GM12872 (cell line): Measurements from ENCODE around the gene RCVRN.

ENCODE experiments used
- TF ChIP-seq, protein P1 (sequence below): IDR thresholded peaks from 3 replicates; pipeline ENCODE4 v1.5.1; 2011; ENCODE audit warnings: low read depth, mild to moderate bottlenecking, low read length, moderate library complexity; ENCODE audit not compliant: insufficient read depth

Gene RCVRN

DNA sequence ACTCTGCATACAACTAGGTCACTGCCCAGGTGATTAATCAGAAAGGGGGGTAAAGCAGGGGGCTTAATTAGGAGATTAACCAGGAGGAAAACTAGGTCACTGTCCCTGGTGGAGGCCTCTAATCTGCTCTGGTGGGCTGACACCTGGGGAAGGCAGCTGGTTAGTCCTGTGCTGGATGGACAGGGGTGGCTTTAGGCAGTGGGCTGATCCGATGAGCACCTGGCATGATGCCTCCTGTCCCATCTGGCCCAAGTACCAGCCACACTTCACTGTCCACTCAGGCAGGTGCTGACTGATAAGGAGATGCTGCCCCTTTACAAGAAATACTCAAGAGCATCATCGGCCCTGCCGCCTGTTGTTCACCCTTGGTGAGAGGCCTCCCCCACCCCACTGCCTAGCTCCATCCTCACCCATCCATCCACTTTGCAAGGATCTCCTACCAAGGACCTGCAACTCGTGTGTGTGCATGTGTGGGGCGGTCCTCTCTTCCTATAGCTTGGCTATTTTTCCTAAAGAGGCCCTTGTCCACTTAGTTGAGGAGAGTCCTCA, 13.8 kb upstream of the RCVRN start:
- TF ChIP-seq, protein P1, sequence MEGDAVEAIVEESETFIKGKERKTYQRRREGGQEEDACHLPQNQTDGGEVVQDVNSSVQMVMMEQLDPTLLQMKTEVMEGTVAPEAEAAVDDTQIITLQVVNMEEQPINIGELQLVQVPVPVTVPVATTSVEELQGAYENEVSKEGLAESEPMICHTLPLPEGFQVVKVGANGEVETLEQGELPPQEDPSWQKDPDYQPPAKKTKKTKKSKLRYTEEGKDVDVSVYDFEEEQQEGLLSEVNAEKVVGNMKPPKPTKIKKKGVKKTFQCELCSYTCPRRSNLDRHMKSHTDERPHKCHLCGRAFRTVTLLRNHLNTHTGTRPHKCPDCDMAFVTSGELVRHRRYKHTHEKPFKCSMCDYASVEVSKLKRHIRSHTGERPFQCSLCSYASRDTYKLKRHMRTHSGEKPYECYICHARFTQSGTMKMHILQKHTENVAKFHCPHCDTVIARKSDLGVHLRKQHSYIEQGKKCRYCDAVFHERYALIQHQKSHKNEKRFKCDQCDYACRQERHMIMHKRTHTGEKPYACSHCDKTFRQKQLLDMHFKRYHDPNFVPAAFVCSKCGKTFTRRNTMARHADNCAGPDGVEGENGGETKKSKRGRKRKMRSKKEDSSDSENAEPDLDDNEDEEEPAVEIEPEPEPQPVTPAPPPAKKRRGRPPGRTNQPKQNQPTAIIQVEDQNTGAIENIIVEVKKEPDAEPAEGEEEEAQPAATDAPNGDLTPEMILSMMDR, result no peak

GRCh38 chr17:9918352-9918751, 13.3 kb upstream of the RCVRN start:
- TF ChIP-seq, protein P1, result no peak

GRCh38 chr17:9917801-9918200, 12.7 kb upstream of the RCVRN start:
- TF ChIP-seq, protein P1, result no peak

DNA sequence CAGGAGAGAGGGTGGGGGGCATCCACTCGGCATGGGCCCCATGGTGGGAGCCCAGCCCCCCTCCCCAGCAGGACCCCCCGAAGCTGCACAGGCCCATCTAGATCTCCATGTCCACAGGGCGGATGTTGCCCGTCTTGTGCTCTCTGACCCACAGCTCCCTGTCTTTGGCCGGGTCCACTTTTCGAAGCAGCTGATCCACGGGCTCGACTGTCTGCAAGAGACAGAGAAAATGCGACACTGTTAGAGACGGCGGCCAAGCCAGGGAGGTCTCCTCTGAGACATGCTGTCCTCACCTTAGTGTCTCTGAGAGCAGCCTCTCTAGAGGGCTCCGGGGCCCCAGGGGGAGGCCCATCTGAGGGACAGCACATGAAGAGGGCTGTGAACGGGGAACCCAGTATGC, 12.1 kb upstream of the RCVRN start:
- TF ChIP-seq, protein P1, result no peak

GRCh38 chr17:9916108-9916507, 11.0 kb upstream of the RCVRN start:
- TF ChIP-seq, protein P1, result no peak

DNA sequence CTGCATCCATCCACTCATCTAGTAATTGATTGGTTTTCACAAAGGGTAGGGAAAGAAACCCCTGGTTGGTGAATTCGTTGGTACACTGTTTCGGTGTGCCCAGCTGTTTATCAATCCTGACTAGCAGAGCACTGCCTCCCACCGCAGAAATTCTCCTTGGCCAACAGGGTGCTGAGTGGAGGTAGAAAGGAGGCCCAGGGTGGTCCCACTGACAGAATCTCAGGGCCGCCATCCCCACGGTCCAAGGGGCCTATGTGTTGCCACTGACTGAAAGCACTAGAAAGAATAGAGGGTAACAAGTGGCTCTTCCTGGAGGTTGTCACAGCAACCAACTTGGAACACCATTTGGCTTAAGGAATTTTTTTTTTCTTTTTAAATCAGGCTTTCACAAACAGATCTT, 8.4 kb upstream of the RCVRN start:
- TF ChIP-seq, protein P1, result no peak

- TF ChIP-seq, protein P1, result no peak
Measured at GRCh38 chr17:9912121-9913099, 7.3 kb upstream of the RCVRN start.
